Left renal cortex interstitium (tissue), 4 donors: ENCODE measurements around the gene NMT1. TPM values are rescaled to one million over a fixed set of nuclear protein-coding genes. Genes with fewer than 3 reads are reported as not detected.

Experiments
- DNase-seq, 4 donors: peaks; one replicate each; pipeline ENCODE4 v3.0.0-alpha.2; 2013; ENCODE audit warnings: low read depth in 4 of 4, low spot score in 2 of 4, missing footprints in 1 of 4
- polyA plus RNA-seq, 4 donors: library from polyadenylated mRNA; unstranded; fragments of 120-200 nt; gene quantifications; one replicate each; pipeline ENCODE4 v1.2.1, GENCODE V29; 2013; ENCODE audit not compliant: insufficient read length in 4 of 4

NMT1 gene
- polyA plus RNA-seq, 4 donors = 70.3 to 95.5 (median 74.2) TPM

DNA sequence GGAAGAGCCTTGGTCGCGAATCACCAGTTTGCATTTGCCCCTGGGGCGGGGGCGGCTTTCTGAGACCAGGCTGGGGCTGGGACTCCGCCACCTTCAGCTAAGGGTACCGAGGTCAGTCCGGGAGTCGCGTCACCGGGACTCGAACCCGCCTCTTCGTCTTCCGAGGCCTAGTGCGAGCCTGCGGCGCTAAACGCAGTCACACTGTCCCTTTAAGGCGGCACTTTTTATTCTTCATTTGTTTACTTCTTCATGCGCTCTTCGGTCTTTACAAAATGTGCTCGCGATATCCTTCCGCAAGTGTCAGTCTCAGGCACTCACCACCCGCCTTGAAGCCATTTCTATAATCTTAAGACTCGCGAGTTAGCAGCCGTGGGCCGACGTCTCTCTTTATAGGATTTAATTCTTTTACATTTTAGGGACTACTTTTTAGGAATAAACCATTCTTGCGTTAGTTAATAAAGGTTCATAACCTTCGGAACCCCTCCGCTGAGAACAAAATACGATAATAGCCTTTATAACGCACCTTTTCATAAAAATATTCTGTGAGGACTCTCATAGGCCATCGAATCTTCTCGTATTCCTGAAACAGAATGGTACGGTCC, 86.6 kb downstream of the NMT1 start:
- DNase-seq = peak; percentile 85 to 98 (median 91)

GRCh38 chr17:45148183-45149036, 87.3 kb downstream of the NMT1 start, which contains the start of gene HEXIM1:
TSS of gene HEXIM1 (plus strand) at chr17:45148475. CDS start at chr17:45149191, 716 bp downstream.
- DNase-seq = peak; percentile 99 to 100 (median 100)

DNA sequence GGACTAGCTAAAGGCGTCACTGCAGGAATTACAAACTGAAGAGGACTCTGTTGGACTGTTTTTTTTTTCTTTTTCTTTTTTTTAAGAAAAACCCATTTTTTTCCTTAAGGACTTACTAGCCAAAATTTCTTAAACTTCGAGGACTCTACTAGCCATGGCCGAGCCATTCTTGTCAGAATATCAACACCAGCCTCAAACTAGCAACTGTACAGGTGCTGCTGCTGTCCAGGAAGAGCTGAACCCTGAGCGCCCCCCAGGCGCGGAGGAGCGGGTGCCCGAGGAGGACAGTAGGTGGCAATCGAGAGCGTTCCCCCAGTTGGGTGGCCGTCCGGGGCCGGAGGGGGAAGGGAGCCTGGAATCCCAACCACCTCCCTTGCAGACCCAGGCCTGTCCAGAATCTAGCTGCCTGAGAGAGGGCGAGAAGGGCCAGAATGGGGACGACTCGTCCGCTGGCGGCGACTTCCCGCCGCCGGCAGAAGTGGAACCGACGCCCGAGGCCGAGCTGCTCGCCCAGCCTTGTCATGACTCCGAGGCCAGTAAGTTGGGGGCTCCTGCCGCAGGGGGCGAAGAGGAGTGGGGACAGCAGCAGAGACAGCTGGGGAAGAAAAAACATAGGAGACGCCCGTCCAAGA, 88.0 kb downstream of the NMT1 start:
- peak in 2 of 4 donors; percentile 77 to 88 for DNase-seq

DNA sequence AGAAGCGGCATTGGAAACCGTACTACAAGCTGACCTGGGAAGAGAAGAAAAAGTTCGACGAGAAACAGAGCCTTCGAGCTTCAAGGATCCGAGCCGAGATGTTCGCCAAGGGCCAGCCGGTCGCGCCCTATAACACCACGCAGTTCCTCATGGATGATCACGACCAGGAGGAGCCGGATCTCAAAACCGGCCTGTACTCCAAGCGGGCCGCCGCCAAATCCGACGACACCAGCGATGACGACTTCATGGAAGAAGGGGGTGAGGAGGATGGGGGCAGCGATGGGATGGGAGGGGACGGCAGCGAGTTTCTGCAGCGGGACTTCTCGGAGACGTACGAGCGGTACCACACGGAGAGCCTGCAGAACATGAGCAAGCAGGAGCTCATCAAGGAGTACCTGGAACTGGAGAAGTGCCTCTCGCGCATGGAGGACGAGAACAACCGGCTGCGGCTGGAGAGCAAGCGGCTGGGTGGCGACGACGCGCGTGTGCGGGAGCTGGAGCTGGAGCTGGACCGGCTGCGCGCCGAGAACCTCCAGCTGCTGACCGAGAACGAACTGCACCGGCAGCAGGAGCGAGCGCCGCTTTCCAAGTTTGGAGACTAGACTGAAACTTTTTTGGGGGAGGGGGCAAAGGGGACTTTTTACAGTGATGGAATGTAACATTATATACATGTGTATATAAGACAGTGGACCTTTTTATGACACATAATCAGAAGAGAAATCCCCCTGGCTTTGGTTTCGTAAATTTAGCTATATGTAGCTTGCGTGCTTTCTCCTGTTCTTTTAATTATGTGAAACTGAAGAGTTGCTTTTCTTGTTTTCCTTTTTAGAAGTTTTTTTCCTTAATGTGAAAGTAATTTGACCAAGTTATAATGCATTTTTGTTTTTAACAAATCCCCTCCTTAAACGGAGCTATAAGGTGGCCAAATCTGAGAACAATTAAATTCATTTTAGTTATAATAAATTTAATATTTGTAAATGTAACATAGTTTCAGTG, 88.8 kb downstream of the NMT1 start:
- peak in 1 of 4 donors; percentile 65 for DNase-seq

DNA sequence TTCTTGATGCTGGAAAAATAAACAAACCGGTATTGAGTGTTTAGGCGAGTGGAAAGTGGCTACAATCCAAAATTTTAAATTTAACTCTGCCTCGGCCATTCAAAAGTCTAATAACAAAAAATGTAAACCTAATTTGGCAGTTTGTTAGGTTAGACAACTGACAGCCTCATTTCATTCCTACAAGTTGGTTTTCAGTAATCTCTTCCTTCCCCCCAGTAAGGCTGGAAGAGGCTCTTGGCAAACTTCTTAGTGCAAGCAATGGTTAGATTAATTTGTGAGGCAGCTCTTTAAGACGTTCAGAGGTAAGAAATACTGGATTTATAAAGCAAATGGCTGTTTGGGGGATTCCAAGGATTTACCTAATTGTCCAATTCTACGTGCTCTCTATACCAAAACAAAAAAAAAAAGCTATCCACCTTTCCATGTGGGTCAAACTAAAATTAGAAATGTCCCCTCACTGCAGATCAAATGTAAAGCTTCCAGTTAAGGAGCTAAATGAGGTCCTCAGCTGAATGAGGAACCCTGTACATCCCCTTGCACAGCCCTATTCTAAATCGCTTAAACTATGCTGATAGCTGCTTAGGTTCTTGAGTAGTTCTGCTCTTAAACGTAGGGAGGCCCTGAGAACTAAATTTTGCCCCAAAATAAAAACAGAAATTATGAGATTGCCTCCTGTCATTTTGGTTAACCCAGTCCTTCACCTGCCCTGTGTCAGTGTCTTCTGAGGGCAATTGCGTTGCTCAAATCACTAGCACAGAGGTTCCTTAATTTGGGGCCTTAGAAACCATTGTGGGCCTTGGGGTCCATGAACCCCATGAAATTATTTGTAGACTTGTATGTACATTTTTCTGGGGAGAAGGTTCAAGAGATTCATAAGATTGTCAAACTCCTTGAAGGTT, 90.0 kb downstream of the NMT1 start:
- no peak for DNase-seq

- no peak for DNase-seq
Observed at GRCh38 chr17:45155029-45155428, 93.9 kb downstream of the NMT1 start.

- no peak for DNase-seq
Observed at GRCh38 chr17:45155483-45155882, 94.4 kb downstream of the NMT1 start.

- no peak for DNase-seq
Observed at GRCh38 chr17:45156242-45156641, 95.1 kb downstream of the NMT1 start.

Other genes starting within 250 kb of the NMT1 start
- gene GJC1, start 231.0 kb upstream of the NMT1 start, polyA plus RNA-seq = 10 to 100 TPM; 21.4 to 27.1 (median 23.8) TPM
- 1 to 10 TPM in 3 of 4 donors, under 1 TPM in 1; 0.88 to 1.7 (median 1.2) TPM for gene HIGD1B, start 213.4 kb upstream of the NMT1 start, polyA plus RNA-seq
- 100 to 1,000 TPM in 2 of 4 donors, 10 to 100 TPM in 2; 93.7 to 126 (median 105) TPM for gene EFTUD2, start 161.9 kb upstream of the NMT1 start, polyA plus RNA-seq
- 1 to 10 TPM in 1 of 4 donors, under 1 TPM in 3; 0.78 to 8.3 (median 0.89) TPM for gene GFAP, start 145.8 kb upstream of the NMT1 start, polyA plus RNA-seq
- 10 to 100 TPM in 3 of 4 donors, 1 to 10 TPM in 1; 7.3 to 20.8 (median 14.3) TPM for gene KIF18B, start 113.5 kb upstream of the NMT1 start, polyA plus RNA-seq
- 1 to 10 TPM; 2.0 to 3.6 (median 3.0) TPM for gene C1QL1, start 93.0 kb upstream of the NMT1 start, polyA plus RNA-seq
- gene DCAKD, start 9.7 kb upstream of the NMT1 start, polyA plus RNA-seq = 10 to 100 TPM; 46.3 to 69.4 (median 57.5) TPM
- 10 to 100 TPM; 21.1 to 38.0 (median 30.0) TPM for gene PLCD3, start 71.2 kb downstream of the NMT1 start, polyA plus RNA-seq
- gene ACBD4, start 74.4 kb downstream of the NMT1 start, polyA plus RNA-seq = 10 to 100 TPM; 11.4 to 19.0 (median 16.9) TPM
- gene HEXIM1, start 87.2 kb downstream of the NMT1 start, polyA plus RNA-seq = 10 to 100 TPM; 36.3 to 44.6 (median 43.1) TPM
- 10 to 100 TPM; 11.8 to 19.8 (median 16.6) TPM for gene HEXIM2, start 100.6 kb downstream of the NMT1 start, polyA plus RNA-seq
- 1 to 10 TPM; 4.4 to 7.7 (median 6.7) TPM for gene FMNL1, start 160.6 kb downstream of the NMT1 start, polyA plus RNA-seq
- under 1 TPM in 3 of 4 donors, not detected in 1; 0.11 to 0.43 (median 0.25) TPM for gene SPATA32, start 200.8 kb downstream of the NMT1 start, polyA plus RNA-seq